DOHH2 (cell line): ENCODE data around the gene HEPHL1.

ENCODE experiments used
- H3F3A ChIP-seq: fragments of 200-600 bp; sonication (generic), shearing (Covaris generic); 2 replicates; pipeline ENCODE4 v1.6.0; 2016; ENCODE audit warnings: antibody characterized with exemption, mild to moderate bottlenecking; ENCODE audit not compliant: control insufficient read depth, insufficient read depth
- H3K27ac ChIP-seq: fragments of 200-600 bp; sonication (generic); 2 replicates; pipeline ENCODE4 v1.5.1; 2014; ENCODE audit warnings: low read depth, mild to moderate bottlenecking, low read length, moderate library complexity
- H3K27me3 ChIP-seq: fragments of 200-600 bp; sonication (generic); 2 replicates; pipeline ENCODE4 v1.6.1; 2014; ENCODE audit warnings: mild to moderate bottlenecking, low read length, mixed read lengths; ENCODE audit not compliant: control insufficient read depth
- H3K36me3 ChIP-seq: fragments of 200-600 bp; sonication (generic); 2 replicates; pipeline ENCODE4 v1.6.1; 2014; ENCODE audit warnings: mild to moderate bottlenecking, low read length, moderate library complexity, mixed read lengths; ENCODE audit not compliant: control insufficient read depth
- H3K4me1 ChIP-seq: fragments of 200-600 bp; sonication (generic); 2 replicates; pipeline ENCODE4 v1.6.1; 2014; ENCODE audit warnings: mild to moderate bottlenecking, low read length, mixed read lengths; ENCODE audit not compliant: control insufficient read depth
- H3K4me2 ChIP-seq: fragments of 200-600 bp; sonication (generic); 2 replicates; pipeline ENCODE4 v1.6.0; 2014; ENCODE audit warnings: mild to moderate bottlenecking, low read length, moderate library complexity
- H3K4me3 ChIP-seq: fragments of 200-600 bp; sonication (generic); 2 replicates; pipeline ENCODE4 v1.5.1; 2014; ENCODE audit warnings: mild to moderate bottlenecking, low read length, mixed read lengths
- H3K79me2 ChIP-seq: fragments of 200-600 bp; sonication (generic); 2 replicates; pipeline ENCODE4 v1.6.1; 2014; ENCODE audit warnings: mild to moderate bottlenecking, low read length, mixed read lengths; ENCODE audit not compliant: control insufficient read depth
- H3K9me2 ChIP-seq: fragments of 200-600 bp; sonication (generic); replicated peaks from 2 replicates; pipeline ENCODE4 v1.6.1; 2014; ENCODE audit warnings: mild to moderate bottlenecking, low read length, mixed read lengths; ENCODE audit not compliant: control insufficient read depth
- H3K9me3 ChIP-seq: fragments of 200-600 bp; sonication (generic); 2 replicates; pipeline ENCODE4 v1.6.1; 2014; ENCODE audit warnings: antibody characterized with exemption, low read length, mixed read lengths; ENCODE audit not compliant: control insufficient read depth, insufficient read depth
- H4K20me1 ChIP-seq: fragments of 200-600 bp; sonication (generic); 2 replicates; pipeline ENCODE4 v1.6.0; 2014; ENCODE audit warnings: low read depth, mild to moderate bottlenecking, antibody characterized with exemption, low read length, moderate library complexity; ENCODE audit not compliant: control insufficient read depth, insufficient read depth
- EZH2phosphoT487 ChIP-seq: fragments of 200-600 bp; sonication (generic); IDR thresholded peaks from 2 replicates; pipeline ENCODE4 v1.6.1; 2017; ENCODE audit warnings: borderline replicate concordance, mild to moderate bottlenecking, antibody characterized with exemption, low read length, moderate library complexity, mixed read lengths
- TF ChIP-seq, protein P1 (sequence below): fragments of 200-600 bp; sonication (generic); IDR thresholded peaks from one replicate; pipeline ENCODE4 v1.5.1; 2014; ENCODE audit warnings: antibody characterized with exemption, mild to moderate bottlenecking, low read depth, low read length; ENCODE audit not compliant: poor library complexity, severe bottlenecking

HEPHL1 gene

DNA sequence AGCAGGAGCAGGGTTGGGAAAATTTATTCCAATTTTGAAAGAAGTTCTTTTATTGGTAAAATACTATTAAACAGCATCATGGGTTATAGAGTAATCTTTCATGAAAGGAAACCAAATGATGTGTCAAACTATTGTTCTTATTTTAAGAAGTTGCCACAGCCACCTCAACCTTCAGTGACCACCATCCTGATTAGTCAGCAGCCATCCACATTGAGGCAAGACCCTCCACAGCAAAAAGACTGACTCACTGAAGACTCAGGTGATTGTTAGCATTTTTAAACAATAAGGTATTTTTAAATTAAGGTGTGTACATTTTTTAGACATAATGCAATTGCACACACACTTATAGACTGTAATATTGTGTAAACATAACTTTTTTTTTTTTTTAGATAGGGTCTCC, 3.7 kb upstream of the HEPHL1 start:
- H4K20me1 ChIP-seq: no peaks in the 10 kb centered on the region
- H3F3A ChIP-seq: no peaks in the 10 kb centered on the region
- H3K9me3 ChIP-seq: no peaks in the 10 kb centered on the region
- no peaks in the 10 kb centered on the region for H3K9me2 ChIP-seq
- no peaks in the 10 kb centered on the region for H3K36me3 ChIP-seq
- no peaks in the 10 kb centered on the region for H3K27me3 ChIP-seq
- H3K4me1 ChIP-seq: no peaks in the 10 kb centered on the region
- H3K4me3 ChIP-seq: no peak overlapping the region
- no peaks in the 10 kb centered on the region for H3K79me2 ChIP-seq
- H3K4me2 ChIP-seq: no peak overlapping the region
- no peak overlapping the region for H3K27ac ChIP-seq
- TF ChIP-seq, protein P1, sequence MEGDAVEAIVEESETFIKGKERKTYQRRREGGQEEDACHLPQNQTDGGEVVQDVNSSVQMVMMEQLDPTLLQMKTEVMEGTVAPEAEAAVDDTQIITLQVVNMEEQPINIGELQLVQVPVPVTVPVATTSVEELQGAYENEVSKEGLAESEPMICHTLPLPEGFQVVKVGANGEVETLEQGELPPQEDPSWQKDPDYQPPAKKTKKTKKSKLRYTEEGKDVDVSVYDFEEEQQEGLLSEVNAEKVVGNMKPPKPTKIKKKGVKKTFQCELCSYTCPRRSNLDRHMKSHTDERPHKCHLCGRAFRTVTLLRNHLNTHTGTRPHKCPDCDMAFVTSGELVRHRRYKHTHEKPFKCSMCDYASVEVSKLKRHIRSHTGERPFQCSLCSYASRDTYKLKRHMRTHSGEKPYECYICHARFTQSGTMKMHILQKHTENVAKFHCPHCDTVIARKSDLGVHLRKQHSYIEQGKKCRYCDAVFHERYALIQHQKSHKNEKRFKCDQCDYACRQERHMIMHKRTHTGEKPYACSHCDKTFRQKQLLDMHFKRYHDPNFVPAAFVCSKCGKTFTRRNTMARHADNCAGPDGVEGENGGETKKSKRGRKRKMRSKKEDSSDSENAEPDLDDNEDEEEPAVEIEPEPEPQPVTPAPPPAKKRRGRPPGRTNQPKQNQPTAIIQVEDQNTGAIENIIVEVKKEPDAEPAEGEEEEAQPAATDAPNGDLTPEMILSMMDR: no peak
- TF ChIP-seq EZH2phosphoT487: no peak

DNA sequence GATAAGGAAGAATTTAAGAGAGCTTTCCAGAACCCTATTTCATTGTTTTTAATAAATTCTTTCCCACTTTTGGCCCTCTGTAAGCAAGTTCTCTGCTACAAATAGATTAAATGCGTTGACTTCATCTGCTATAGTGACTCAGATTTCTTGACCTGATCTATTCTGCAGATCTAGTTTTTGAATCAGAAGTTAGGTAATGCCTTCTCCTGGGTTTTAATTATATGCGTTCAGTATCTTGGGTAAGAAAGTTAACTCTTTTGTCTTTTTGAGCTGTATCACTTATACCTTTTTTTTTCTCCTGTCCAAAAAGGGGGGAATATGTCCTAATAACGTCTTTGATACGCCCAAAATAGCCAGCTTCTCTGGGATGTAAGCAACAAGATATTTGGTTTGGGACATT, 2.4 kb upstream of the HEPHL1 start:
- no peaks in the 10 kb centered on the region for H3K9me2 ChIP-seq
- H3K27ac ChIP-seq: no peak overlapping the region
- H3K36me3 ChIP-seq: no peaks in the 10 kb centered on the region
- no peaks in the 10 kb centered on the region for H3K4me1 ChIP-seq
- H3K79me2 ChIP-seq: no peaks in the 10 kb centered on the region
- H3K9me3 ChIP-seq: no peaks in the 10 kb centered on the region
- TF ChIP-seq, protein P1: no peak
- no peak for TF ChIP-seq EZH2phosphoT487
- H3K27me3 ChIP-seq: no peaks in the 10 kb centered on the region
- H3K4me2 ChIP-seq: no peak overlapping the region
- no peaks in the 10 kb centered on the region for H3F3A ChIP-seq
- no peaks in the 10 kb centered on the region for H4K20me1 ChIP-seq
- no peak overlapping the region for H3K4me3 ChIP-seq

DNA sequence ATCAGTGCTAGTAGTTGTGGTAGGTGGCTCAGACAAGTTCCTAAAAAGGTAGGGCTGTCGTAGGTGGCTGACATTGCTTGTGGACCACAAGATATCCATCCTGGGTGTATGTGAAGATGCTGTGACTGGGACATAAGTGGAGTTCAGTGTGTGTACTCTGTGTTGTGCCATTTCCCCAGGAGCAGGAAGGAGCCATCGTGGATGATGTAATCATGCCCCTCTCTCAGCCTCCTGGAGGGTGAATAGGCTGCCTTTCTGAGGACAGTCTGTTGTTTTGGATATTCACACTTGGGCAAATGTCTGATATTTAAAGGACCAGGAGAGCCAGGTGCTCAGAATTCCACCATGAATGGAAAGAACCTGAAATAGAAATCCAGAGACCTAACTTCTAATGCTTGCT, 2.7 kb downstream of the HEPHL1 start:
- Histone ChIP-seq H4K20me1 (no peaks in the 10 kb centered on the region), H3K79me2 (no peaks in the 10 kb centered on the region), H3K4me1 (no peaks in the 10 kb centered on the region), H3K9me3 (no peaks in the 10 kb centered on the region), H3K4me2 (no peak overlapping the region), H3K27ac (no peak overlapping the region), H3K9me2 (no peaks in the 10 kb centered on the region), H3K36me3 (no peaks in the 10 kb centered on the region), H3K4me3 (no peak overlapping the region), H3K27me3 (no peaks in the 10 kb centered on the region), H3F3A (no peaks in the 10 kb centered on the region)
- no peak for TF ChIP-seq EZH2phosphoT487
- TF ChIP-seq, protein P1: no peak

DNA sequence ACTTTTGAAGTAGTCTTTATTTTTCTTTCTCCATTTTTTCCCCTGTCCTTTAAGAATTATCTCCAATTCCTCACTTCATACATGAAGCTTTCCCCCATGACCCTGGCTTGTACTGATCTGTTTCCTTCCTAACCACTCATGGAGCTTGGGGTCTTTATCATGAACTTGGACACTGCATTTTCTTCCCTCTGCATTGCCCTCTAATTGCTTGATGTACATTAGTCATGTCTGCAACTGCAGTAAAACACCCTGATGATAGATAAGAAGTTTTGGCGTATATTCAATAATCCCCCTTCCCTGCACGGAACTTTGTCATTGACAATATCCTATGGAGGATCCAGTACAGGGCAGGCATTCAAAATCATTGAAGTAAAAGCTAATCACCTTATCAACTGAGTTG, 3.4 kb downstream of the HEPHL1 start:
- no peaks in the 10 kb centered on the region for H3K9me2 ChIP-seq
- H4K20me1 ChIP-seq: no peaks in the 10 kb centered on the region
- no peak overlapping the region for H3K27ac ChIP-seq
- H3K4me3 ChIP-seq: no peak overlapping the region
- TF ChIP-seq, protein P1: no peak
- no peak for TF ChIP-seq EZH2phosphoT487
- H3K4me2 ChIP-seq: no peak overlapping the region
- no peaks in the 10 kb centered on the region for H3K4me1 ChIP-seq
- no peaks in the 10 kb centered on the region for H3F3A ChIP-seq
- no peaks in the 10 kb centered on the region for H3K27me3 ChIP-seq
- no peaks in the 10 kb centered on the region for H3K9me3 ChIP-seq
- H3K79me2 ChIP-seq: no peaks in the 10 kb centered on the region
- H3K36me3 ChIP-seq: no peaks in the 10 kb centered on the region
